ENCODE measurements around the gene PIK3C2G. TPM values are rescaled to one million over a fixed set of nuclear protein-coding genes. Genes with fewer than 3 reads are reported as not detected.

Gene PIK3C2G
- total RNA-seq, 1 experiment from 2014 or later = not detected

DNA sequence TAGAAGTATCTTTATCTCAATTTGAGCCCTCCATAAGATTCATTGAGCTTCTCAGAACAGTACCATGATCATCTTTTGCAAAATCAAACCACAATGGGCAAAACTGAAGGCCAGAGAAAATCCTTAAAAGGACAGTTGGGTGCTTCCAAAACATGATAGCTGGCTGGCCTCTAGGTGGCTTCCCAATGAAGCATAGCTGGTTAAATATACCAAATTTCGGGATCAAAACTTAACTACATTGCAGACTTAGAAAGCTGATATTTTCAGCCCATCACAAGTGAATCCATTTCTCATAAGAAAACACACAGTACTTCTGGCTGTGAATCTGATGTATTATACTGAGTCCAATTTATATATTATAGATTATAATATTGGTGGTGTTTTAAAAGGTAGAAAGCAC is 15.3 kb upstream of the PIK3C2G start:
- Histone ChIP-seq H2AFZ (ENCODE audit: low read depth, low read length, poor library complexity, severe bottlenecking) (no peak overlapping the region), H4K20me1 (ENCODE audit: insufficient read depth) (no peaks in the 10 kb centered on the region), H3K27ac (ENCODE audit: low read depth, low read length) (no peak overlapping the region), H3K4me1 (ENCODE audit: control insufficient read depth in 1 of 2, insufficient read depth in 2 of 2, low read length in 2 of 2) (0 out of 4 replicates have a peak, but pooled peaks cover 0 to 3% of the 10 kb centered on the region in 2 experiments), H3K4me2 (ENCODE audit: low read length) (no peak overlapping the region), H3K79me2 (ENCODE audit: insufficient read depth, low read length) (no peaks in the 10 kb centered on the region), H3K9me2 (ENCODE audit: insufficient read depth) (no peaks in the 10 kb centered on the region), H3K9me3 (ENCODE audit: control insufficient read depth in 1 of 2, insufficient read depth in 1 of 2, low read depth in 1 of 2, low read length in 2 of 2) (no peaks in the 10 kb centered on the region), H3K4me3 (replicated peaks in 1 of 2; ENCODE audit: low read depth in 1 of 2, low read length in 2 of 2) (no peak overlapping the region), H3K27me3 (ENCODE audit: insufficient read depth, low read length) (no peaks in the 10 kb centered on the region), H3K36me3 (ENCODE audit: control insufficient read depth in 1 of 2, insufficient read depth in 2 of 2, low read length in 2 of 2) (no peaks in the 10 kb centered on the region), H3K9ac (ENCODE audit: low read length) (no peak overlapping the region)
- no TSS peak for BruUV-seq (replicated peaks)
- ChIA-PET RAD21 (ENCODE audit: low non-redundant PET in 1 of 2, low total read pairs in 2 of 2, uncharacterized antibody in 2 of 2, unreplicated experiment in 2 of 2) (no interaction called here), CTCF (interaction anchor here (0.6 to 1.5 kb wide), 7 partner anchors 10 to 940 kb away, joined by 3 to 7 read pairs (median 4); no protein-coding TSS in a partner anchor), POLR2A (no interaction called here)
- ATAC-seq (no peak), DNase-seq (ENCODE audit: low read depth, low spot score) (no peak)
- TF ChIP-seq, protein P1, sequence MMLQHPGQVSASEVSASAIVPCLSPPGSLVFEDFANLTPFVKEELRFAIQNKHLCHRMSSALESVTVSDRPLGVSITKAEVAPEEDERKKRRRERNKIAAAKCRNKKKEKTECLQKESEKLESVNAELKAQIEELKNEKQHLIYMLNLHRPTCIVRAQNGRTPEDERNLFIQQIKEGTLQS (IDR thresholded peaks at IDR 0.05) = no peak
- TF ChIP-seq, protein P2, sequence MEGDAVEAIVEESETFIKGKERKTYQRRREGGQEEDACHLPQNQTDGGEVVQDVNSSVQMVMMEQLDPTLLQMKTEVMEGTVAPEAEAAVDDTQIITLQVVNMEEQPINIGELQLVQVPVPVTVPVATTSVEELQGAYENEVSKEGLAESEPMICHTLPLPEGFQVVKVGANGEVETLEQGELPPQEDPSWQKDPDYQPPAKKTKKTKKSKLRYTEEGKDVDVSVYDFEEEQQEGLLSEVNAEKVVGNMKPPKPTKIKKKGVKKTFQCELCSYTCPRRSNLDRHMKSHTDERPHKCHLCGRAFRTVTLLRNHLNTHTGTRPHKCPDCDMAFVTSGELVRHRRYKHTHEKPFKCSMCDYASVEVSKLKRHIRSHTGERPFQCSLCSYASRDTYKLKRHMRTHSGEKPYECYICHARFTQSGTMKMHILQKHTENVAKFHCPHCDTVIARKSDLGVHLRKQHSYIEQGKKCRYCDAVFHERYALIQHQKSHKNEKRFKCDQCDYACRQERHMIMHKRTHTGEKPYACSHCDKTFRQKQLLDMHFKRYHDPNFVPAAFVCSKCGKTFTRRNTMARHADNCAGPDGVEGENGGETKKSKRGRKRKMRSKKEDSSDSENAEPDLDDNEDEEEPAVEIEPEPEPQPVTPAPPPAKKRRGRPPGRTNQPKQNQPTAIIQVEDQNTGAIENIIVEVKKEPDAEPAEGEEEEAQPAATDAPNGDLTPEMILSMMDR (IDR thresholded peaks at IDR 0.05 in 2 of 3, conservative IDR thresholded peaks at IDR 0.05 in 1 of 3; ENCODE audit: borderline replicate concordance in 1 of 3, insufficient read depth in 1 of 3, low read depth in 2 of 3, low read length in 2 of 3) = peak in 2 of 3 experiments; percentile 38 to 41; a peak in 3 of 6 replicates
- intact Hi-C loops (cut with micrococcal nuclease) = no loop called here

DNA sequence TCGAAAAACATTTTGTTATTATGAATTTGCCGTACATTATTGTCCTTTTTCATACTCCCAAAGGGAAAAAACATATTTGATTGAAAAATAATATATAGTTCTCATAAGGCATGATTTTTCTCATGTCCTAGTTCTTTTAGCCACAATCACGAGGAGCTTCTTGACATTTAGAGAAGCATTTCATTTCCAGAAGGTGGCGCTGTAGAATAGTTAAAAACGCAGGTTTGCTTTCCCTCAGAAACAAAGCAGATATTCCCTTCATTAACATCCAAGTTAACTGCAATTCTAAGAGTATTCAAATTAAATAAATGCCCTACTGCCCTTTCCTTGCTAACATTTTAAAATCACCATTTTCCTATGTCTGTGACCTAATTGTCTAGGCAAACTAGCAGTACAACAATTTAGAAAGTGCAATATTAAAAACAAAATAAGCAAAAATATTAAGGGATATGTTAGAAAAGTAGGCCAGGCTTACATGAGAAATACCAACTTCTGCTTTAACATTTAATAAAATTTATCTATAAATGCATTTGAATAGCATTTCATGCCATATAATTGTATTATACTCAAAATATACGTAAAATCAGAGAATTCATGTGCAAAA is 10.9 kb upstream of the PIK3C2G start:
- no peak overlapping the region for H3K4me3 ChIP-seq (replicated peaks in 1 of 2; ENCODE audit: low read depth in 1 of 2, low read length in 2 of 2)
- H3K4me1 ChIP-seq (ENCODE audit: control insufficient read depth in 1 of 2, insufficient read depth in 2 of 2, low read length in 2 of 2) = no peaks in the 10 kb centered on the region
- intact Hi-C loops (cut with micrococcal nuclease) = loop anchor here (1.0 to 2.0 kb wide), 2 partner anchors 70 to 936 kb away; no protein-coding TSS in a partner anchor
- H3K9me2 ChIP-seq (ENCODE audit: insufficient read depth) = no peaks in the 10 kb centered on the region
- H2AFZ ChIP-seq (ENCODE audit: low read depth, low read length, poor library complexity, severe bottlenecking) = peak overlapping the region; percentile 8
- no peaks in the 10 kb centered on the region for H3K27me3 ChIP-seq (ENCODE audit: insufficient read depth, low read length)
- no peak overlapping the region for H3K9ac ChIP-seq (ENCODE audit: low read length)
- H3K36me3 ChIP-seq (ENCODE audit: control insufficient read depth in 1 of 2, insufficient read depth in 2 of 2, low read length in 2 of 2) = no peaks in the 10 kb centered on the region
- DNase-seq (ENCODE audit: low read depth, low spot score) (peak; percentile 54), ATAC-seq (peak; percentile 57; the same call in 1 of the 2 replicates)
- ChIA-PET CTCF (interaction anchor here (0.6 to 2.8 kb wide), 7 partner anchors 9 to 936 kb away, joined by 3 to 28 read pairs (median 5); partner anchors contain the start of gene PIK3C2G), RAD21 (ENCODE audit: low non-redundant PET in 1 of 2, low total read pairs in 2 of 2, uncharacterized antibody in 2 of 2, unreplicated experiment in 2 of 2) (interaction anchor here (0.9 to 1.2 kb wide), 3 partner anchors 11 to 71 kb away, joined by 3 to 5 read pairs (median 3); partner anchors contain the start of gene PIK3C2G (in 1 of the 2)), POLR2A (no interaction called here)
- no peaks in the 10 kb centered on the region for H3K9me3 ChIP-seq (ENCODE audit: control insufficient read depth in 1 of 2, insufficient read depth in 1 of 2, low read depth in 1 of 2, low read length in 2 of 2)
- H3K27ac ChIP-seq (ENCODE audit: low read depth, low read length) = no peak overlapping the region
- H4K20me1 ChIP-seq (ENCODE audit: insufficient read depth) = no peaks in the 10 kb centered on the region
- BruUV-seq (replicated peaks) = no TSS peak
- no peak overlapping the region for H3K4me2 ChIP-seq (ENCODE audit: low read length)
- no peaks in the 10 kb centered on the region for H3K79me2 ChIP-seq (ENCODE audit: insufficient read depth, low read length)
- TF ChIP-seq EZH2 (IDR thresholded peaks at IDR 0.05) (no peak), JUND (IDR thresholded peaks at IDR 0.05) (no peak), RAD21 (IDR thresholded peaks at IDR 0.05; ENCODE audit: low read depth) (peak; percentile 74), ZFX (IDR thresholded peaks at IDR 0.05) (no peak), SP1 (IDR thresholded peaks at IDR 0.05; ENCODE audit: low read depth) (no peak), POLR2A (IDR thresholded peaks at IDR 0.05; ENCODE audit: borderline replicate concordance, extremely low read depth, insufficient read depth, insufficient read length) (no peak), ZNF274 (IDR thresholded peaks at IDR 0.05; ENCODE audit: low read depth, low read length) (no peak), CEBPB (IDR thresholded peaks at IDR 0.05; ENCODE audit: low read depth) (no peak)
- TF ChIP-seq, protein P1 (IDR thresholded peaks at IDR 0.05) = no peak
- TF ChIP-seq, protein P2 (IDR thresholded peaks at IDR 0.05 in 2 of 3, conservative IDR thresholded peaks at IDR 0.05 in 1 of 3; ENCODE audit: borderline replicate concordance in 1 of 3, insufficient read depth in 1 of 3, low read depth in 2 of 3, low read length in 2 of 3) = peak; percentile 55 to 71 (median 58); a peak in 5 of 6 replicates

Measured in HCT116 (cell line).